ENCODE results near the gene MEIS2. TPM values are rescaled to one million over a fixed set of nuclear protein-coding genes. Genes with fewer than 3 reads are reported as not detected.

MEIS2 gene
- total and polyA plus RNA-seq, 2 experiments from 2014 or later, result 0.27 TPM; not detected in 1

- Mint-ChIP-seq H3K36me3 (ENCODE audit: low read depth) (no peaks in the 10 kb centered on the region), H3K9me3 (no peaks in the 10 kb centered on the region), H3K4me3 (no peak overlapping the region), H3K27ac (no peak overlapping the region), H3K27me3 (ENCODE audit: insufficient read depth, low read depth, poor library complexity) (peaks cover 1% of the 10 kb centered on the region), H3K4me1 (peaks cover 28% of the 10 kb centered on the region)
- Histone ChIP-seq H3K9me2 (ENCODE audit: insufficient read depth) (no peaks in the 10 kb centered on the region), H3K27ac (ENCODE audit: low read depth) (no peak overlapping the region), H2AFZ (no peak overlapping the region), H3K4me1 (ENCODE audit: insufficient read depth) (peaks cover 19% of the 10 kb centered on the region), H4K20me1 (replicated peaks; ENCODE audit: insufficient read depth) (no peaks in the 10 kb centered on the region), H3K79me2 (replicated peaks; ENCODE audit: insufficient read depth) (no peaks in the 10 kb centered on the region), H3F3A (replicated peaks; ENCODE audit: low read depth) (no peaks in the 10 kb centered on the region), H3K4me2 (no peak overlapping the region), H3K36me3 (ENCODE audit: insufficient read depth) (no peaks in the 10 kb centered on the region), H3K27me3 (ENCODE audit: insufficient read depth) (no peaks in the 10 kb centered on the region), H3K4me3 (no peak overlapping the region)
- ATAC-seq (no peak), DNase-seq (ENCODE audit: low spot score) (no peak)
- TF ChIP-seq REST (IDR thresholded peaks at IDR 0.05; ENCODE audit: unreplicated experiment) (no peak), ETS1 (IDR thresholded peaks at IDR 0.05) (no peak), CREB1 (CRISPR knock-in tag; IDR thresholded peaks at IDR 0.05; ENCODE audit: low read depth) (no peak), EZH2phosphoT487 (IDR thresholded peaks at IDR 0.05; ENCODE audit: unreplicated experiment) (no peak), EZH2 (IDR thresholded peaks at IDR 0.05; ENCODE audit: low read depth, unreplicated experiment) (no peak), ZNF462 (CRISPR knock-in tag; IDR thresholded peaks at IDR 0.05) (no peak), CTCF (conservative IDR thresholded peaks at IDR 0.05; ENCODE audit: low read depth in 2 of 2) (no peak), ZNF114 (CRISPR knock-in tag; IDR thresholded peaks at IDR 0.05) (no peak), NANOG (IDR thresholded peaks at IDR 0.05; ENCODE audit: borderline replicate concordance) (no peak), POLR2AphosphoS5 (IDR thresholded peaks at IDR 0.05; ENCODE audit: low read depth) (no peak), ZNF331 (CRISPR knock-in tag; IDR thresholded peaks at IDR 0.05; ENCODE audit: low read depth) (no peak), JUNB (IDR thresholded peaks at IDR 0.05; ENCODE audit: unreplicated experiment) (no peak), STAT1 (IDR thresholded peaks at IDR 0.05; ENCODE audit: unreplicated experiment) (no peak)
Observed at GRCh38 chr15:37037071-37037655, 63.2 kb downstream of the MEIS2 start.
